Mucosa of descending colon (tissue), 3 donors: ENCODE measurements around the gene PLEKHG3. TPM values are rescaled to one million over a fixed set of nuclear protein-coding genes. Genes with fewer than 3 reads are reported as not detected.
A peak's percentile ranks its signal among the peaks of the same experiment; 100 is the strongest.

Source experiments
- ATAC-seq: fragments of 200-7000 bp; cut with Tn5 transposase; one replicate; pipeline ENCODE4 v1.9.1; 2020; ENCODE audit warnings: mild to moderate bottlenecking, moderate library complexity
- DNase-seq, 3 donors: peaks; one replicate each; pipeline ENCODE4 v3.0.0-alpha.2; 2020
- H3K36me3 ChIP-seq: fragments of 200-600 bp; one replicate; pipeline ENCODE4 v1.8.0; 2021; ENCODE audit warnings: low read depth, mild to moderate bottlenecking
- H3K4me1 ChIP-seq: fragments of 200-600 bp; one replicate; pipeline ENCODE4 v1.8.0; 2021; ENCODE audit warnings: low read depth, mild to moderate bottlenecking
- H3K4me3 ChIP-seq: fragments of 200-600 bp; one replicate; pipeline ENCODE4 v1.8.0; 2021; ENCODE audit warnings: mild to moderate bottlenecking
- H3K9me3 ChIP-seq: fragments of 200-600 bp; one replicate; pipeline ENCODE4 v1.8.0; 2021; ENCODE audit warnings: mild to moderate bottlenecking
- CTCF ChIP-seq: fragments of 200-600 bp; IDR thresholded peaks from one replicate; pipeline ENCODE4 v1.8.0; 2022; ENCODE audit warnings: antibody characterized with exemption, mild to moderate bottlenecking
- intact Hi-C, 2 donors: fragments of 100-400 bp; cut with DNase I in 1 of 2; cut with micrococcal nuclease in 1 of 2; formaldehyde crosslinking; loops; one replicate each; pipeline versions ENCODE4 v1.11.0 to v1.11.1; 2022; cut with DNase I, micrococcal nuclease
- total RNA-seq, 3 donors: library from RNA; stranded (reverse); fragmentation: NEBNext Ultra II Directional in 2 of 3; extraction: Animal tissue kit (Norgen Biotek cat#: 25700) in 2 of 3; gene quantifications; one replicate each; pipeline versions ENCODE4 v1.2.1 to v1.2.4, GENCODE V29; 2021 to 2023
- donor health status: DM: no; HTN: no; CAD: no; lungs with moderate emphysema.
- donor health status: DM: no; HTN: no; CAD: no.
- donor health status: DM: no; HTN: yes; CAD: no.

PLEKHG3 gene
- total RNA-seq, 3 donors from 2014 or later = 72.0 to 96.6 (median 91.4) TPM

- no peak overlapping the region for H3K4me3 ChIP-seq
- intact Hi-C loops = no loop called here
- ATAC-seq (peak; percentile 14), DNase-seq (peak in 2 of 3 donors; percentile 69 to 74)
- H3K4me1 ChIP-seq = peaks cover 53% of the 10 kb centered on the region
- TF ChIP-seq CTCF = no peak
- no peaks in the 10 kb centered on the region for H3K9me3 ChIP-seq
- H3K36me3 ChIP-seq = no peaks in the 10 kb centered on the region
Observed at GRCh38 chr14:64715628-64716412, 11.6 kb downstream of the PLEKHG3 start.

- Histone ChIP-seq H3K4me1 (peaks cover 74% of the 10 kb centered on the region), H3K9me3 (no peaks in the 10 kb centered on the region), H3K36me3 (no peaks in the 10 kb centered on the region), H3K4me3 (no peak overlapping the region)
- no peak for TF ChIP-seq CTCF
- intact Hi-C loops = no loop called here
- DNase-seq = peak in 1 of 3 donors; percentile 58
- ATAC-seq = peak; percentile 26
Observed at GRCh38 chr14:64717870-64718269, 13.6 kb downstream of the PLEKHG3 start.

- Histone ChIP-seq H3K9me3 (no peaks in the 10 kb centered on the region), H3K4me1 (peaks cover 77% of the 10 kb centered on the region), H3K4me3 (no peak overlapping the region), H3K36me3 (no peaks in the 10 kb centered on the region)
- intact Hi-C loops = no loop called here
- peak in 1 of 3 donors; percentile 27 for DNase-seq
- no peak for ATAC-seq
- no peak for TF ChIP-seq CTCF
Observed at GRCh38 chr14:64718762-64719161, 14.5 kb downstream of the PLEKHG3 start.

- Histone ChIP-seq H3K4me3 (no peak overlapping the region), H3K9me3 (no peaks in the 10 kb centered on the region), H3K4me1 (peaks cover 83% of the 10 kb centered on the region), H3K36me3 (no peaks in the 10 kb centered on the region)
- TF ChIP-seq CTCF = no peak
- intact Hi-C loops = no loop called here
- no peak for ATAC-seq
- DNase-seq = peak in 1 of 3 donors; percentile 40
Observed at GRCh38 chr14:64719601-64720000, 15.4 kb downstream of the PLEKHG3 start.

- Histone ChIP-seq H3K36me3 (no peaks in the 10 kb centered on the region), H3K9me3 (no peaks in the 10 kb centered on the region), H3K4me1 (peaks cover 84% of the 10 kb centered on the region), H3K4me3 (no peak overlapping the region)
- ATAC-seq = peak; percentile 79
- DNase-seq = peak; percentile 71 to 81 (median 73)
- intact Hi-C loops = no loop called here
- TF ChIP-seq CTCF = no peak
Observed at GRCh38 chr14:64720131-64720576, 15.9 kb downstream of the PLEKHG3 start.
